GM19324 (cell line): ENCODE measurements around the gene OXNAD1.

ENCODE experiments used
- ATAC-seq: cut with Tn5 transposase; IDR thresholded peaks from one replicate; pipeline ENCODE4 v1.9.1; 2021; ENCODE audit warnings: mild to moderate bottlenecking, moderate library complexity; ENCODE audit not compliant: unreplicated experiment, low FRiP score

OXNAD1 gene

GRCh38 chr3:16264708-16265454 lies at the start of gene OXNAD1, which contains the start of gene DPH3:
Gene OXNAD1 (plus strand): TSS chr3:16265212. CDS start chr3:16270953, 5,741 bp downstream.
Gene DPH3 (minus strand): TSS chr3:16264943. CDS start chr3:16264876, 67 bp downstream.
- ATAC-seq, result peak; percentile 100

- no peak for ATAC-seq
Observed at GRCh38 chr3:16216373-16216935, 48.6 kb upstream of the OXNAD1 start.

- ATAC-seq, result no peak
Observed at GRCh38 chr3:16219777-16220176, 45.2 kb upstream of the OXNAD1 start.

- ATAC-seq, result no peak
Observed at GRCh38 chr3:16221990-16222389, 43.0 kb upstream of the OXNAD1 start.

- ATAC-seq, result no peak
Observed at GRCh38 chr3:16222547-16222946, 42.5 kb upstream of the OXNAD1 start.

GRCh38 chr3:16224325-16224724 lies 40.7 kb upstream of the OXNAD1 start:
- no peak for ATAC-seq

- ATAC-seq, result no peak
Observed at GRCh38 chr3:16227566-16227965, 37.4 kb upstream of the OXNAD1 start.

- ATAC-seq, result no peak
Observed at GRCh38 chr3:16229681-16230080, 35.3 kb upstream of the OXNAD1 start.

GRCh38 chr3:16231983-16232382 lies 33.0 kb upstream of the OXNAD1 start:
- no peak for ATAC-seq

GRCh38 chr3:16233806-16234205 lies 31.2 kb upstream of the OXNAD1 start:
- ATAC-seq, result no peak

- no peak for ATAC-seq
Observed at GRCh38 chr3:16234281-16234680, 30.7 kb upstream of the OXNAD1 start.

- ATAC-seq, result no peak
Observed at GRCh38 chr3:16236030-16236639, 28.9 kb upstream of the OXNAD1 start.

GRCh38 chr3:16236856-16237393 lies 28.1 kb upstream of the OXNAD1 start:
- no peak for ATAC-seq

GRCh38 chr3:16239086-16239770 lies 25.8 kb upstream of the OXNAD1 start:
- no peak for ATAC-seq

GRCh38 chr3:16239780-16240179 lies 25.2 kb upstream of the OXNAD1 start:
- no peak for ATAC-seq

GRCh38 chr3:16240229-16241023 lies 24.6 kb upstream of the OXNAD1 start:
- ATAC-seq, result no peak

GRCh38 chr3:16241225-16241624 lies 23.8 kb upstream of the OXNAD1 start:
- no peak for ATAC-seq

GRCh38 chr3:16242177-16242576 lies 22.8 kb upstream of the OXNAD1 start:
- ATAC-seq, result no peak

GRCh38 chr3:16243706-16244490 lies 21.1 kb upstream of the OXNAD1 start:
- no peak for ATAC-seq
